Kidney capillary endothelial cell (primary cell): ENCODE results near the gene FGF11.

ENCODE experiments used
- DNase-seq: peaks from one replicate; pipeline ENCODE4 v3.0.0-alpha.2; 2018; ENCODE audit warnings: low spot score

FGF11 gene

GRCh38 chr17:7431231-7431630 lies 8.1 kb upstream of the FGF11 start:
- DNase-seq, result no peak

- DNase-seq, result no peak
Measured at GRCh38 chr17:7432296-7432695, 7.0 kb upstream of the FGF11 start.

GRCh38 chr17:7435676-7436555 lies 3.4 kb upstream of the FGF11 start:
- no peak for DNase-seq

- peak; percentile 78 for DNase-seq
Measured at GRCh38 chr17:7436556-7437368, 2.5 kb upstream of the FGF11 start.

- DNase-seq, result no peak
Measured at GRCh38 chr17:7437369-7437863, 1.9 kb upstream of the FGF11 start.

- no peak for DNase-seq
Measured at GRCh38 chr17:7437950-7438614, 1.2 kb upstream of the FGF11 start.

- DNase-seq, result no peak
Measured at GRCh38 chr17:7438656-7439460, 454 bp upstream of the FGF11 start.

GRCh38 chr17:7440113-7440833 lies 961 bp downstream of the FGF11 start:
- DNase-seq, result no peak

- DNase-seq, result no peak
Measured at GRCh38 chr17:7440834-7441195, 1.5 kb downstream of the FGF11 start.

- DNase-seq, result no peak
Measured at GRCh38 chr17:7441266-7441665, 2.0 kb downstream of the FGF11 start.

- no peak for DNase-seq
Measured at GRCh38 chr17:7442142-7442541, 2.8 kb downstream of the FGF11 start.

GRCh38 chr17:7443499-7444485 lies 4.5 kb downstream of the FGF11 start:
- DNase-seq, result no peak

- no peak for DNase-seq
Measured at GRCh38 chr17:7444682-7445618, 5.6 kb downstream of the FGF11 start, which contains the start of gene CHRNB1. Gene CHRNB1, plus strand, starts transcription at chr17:7445061. Its CDS starts 67 bp downstream, at chr17:7445128.

GRCh38 chr17:7445619-7445968 lies 6.3 kb downstream of the FGF11 start:
- DNase-seq, result no peak

GRCh38 chr17:7448461-7448860 lies 9.1 kb downstream of the FGF11 start:
- DNase-seq, result no peak

- no peak for DNase-seq
Measured at GRCh38 chr17:7459961-7460545, 20.7 kb downstream of the FGF11 start.

GRCh38 chr17:7460850-7461660 lies 21.7 kb downstream of the FGF11 start:
- no peak for DNase-seq
